ENCODE results near the gene ARAP1.

DNA sequence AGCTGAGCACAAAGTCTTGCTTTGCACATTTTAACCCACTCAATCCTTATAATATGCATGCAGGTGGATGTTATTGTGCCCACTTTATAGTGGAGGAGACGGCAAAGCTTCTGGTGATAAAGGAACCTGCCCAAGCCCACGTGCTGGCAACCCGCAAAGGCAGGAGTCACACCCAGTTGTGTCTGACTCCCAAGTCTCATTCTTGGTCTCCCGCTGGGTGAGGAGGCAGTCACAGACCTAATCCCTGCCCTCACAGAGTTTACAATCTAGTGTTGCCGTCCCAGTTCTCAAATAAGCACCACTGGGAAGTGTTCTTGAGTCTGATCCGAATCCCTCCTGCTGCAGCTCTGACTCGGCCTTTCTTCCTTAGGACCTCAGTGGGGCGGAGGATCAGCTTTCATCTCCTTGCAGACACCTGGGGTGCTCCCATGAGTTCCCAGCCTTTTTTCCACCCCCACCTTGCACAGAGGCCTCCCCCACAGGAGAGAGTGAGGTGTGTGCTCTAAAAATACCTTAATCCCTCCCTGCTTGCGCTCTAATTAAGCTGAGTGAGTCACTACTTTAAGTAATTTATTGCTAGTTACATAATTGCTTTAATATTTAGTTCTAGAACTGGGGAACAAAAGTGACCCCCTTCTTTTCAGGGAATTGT is 93.1 kb downstream of the ARAP1 start:
- TF ChIP-seq, protein P1, sequence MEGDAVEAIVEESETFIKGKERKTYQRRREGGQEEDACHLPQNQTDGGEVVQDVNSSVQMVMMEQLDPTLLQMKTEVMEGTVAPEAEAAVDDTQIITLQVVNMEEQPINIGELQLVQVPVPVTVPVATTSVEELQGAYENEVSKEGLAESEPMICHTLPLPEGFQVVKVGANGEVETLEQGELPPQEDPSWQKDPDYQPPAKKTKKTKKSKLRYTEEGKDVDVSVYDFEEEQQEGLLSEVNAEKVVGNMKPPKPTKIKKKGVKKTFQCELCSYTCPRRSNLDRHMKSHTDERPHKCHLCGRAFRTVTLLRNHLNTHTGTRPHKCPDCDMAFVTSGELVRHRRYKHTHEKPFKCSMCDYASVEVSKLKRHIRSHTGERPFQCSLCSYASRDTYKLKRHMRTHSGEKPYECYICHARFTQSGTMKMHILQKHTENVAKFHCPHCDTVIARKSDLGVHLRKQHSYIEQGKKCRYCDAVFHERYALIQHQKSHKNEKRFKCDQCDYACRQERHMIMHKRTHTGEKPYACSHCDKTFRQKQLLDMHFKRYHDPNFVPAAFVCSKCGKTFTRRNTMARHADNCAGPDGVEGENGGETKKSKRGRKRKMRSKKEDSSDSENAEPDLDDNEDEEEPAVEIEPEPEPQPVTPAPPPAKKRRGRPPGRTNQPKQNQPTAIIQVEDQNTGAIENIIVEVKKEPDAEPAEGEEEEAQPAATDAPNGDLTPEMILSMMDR (IDR thresholded peaks at IDR 0.05; ENCODE audit: low read depth, low read length): no peak
- TF ChIP-seq POLR2A (IDR thresholded peaks at IDR 0.05; ENCODE audit: extremely low read depth, insufficient read length): no peak
- TF ChIP-seq, protein P2, sequence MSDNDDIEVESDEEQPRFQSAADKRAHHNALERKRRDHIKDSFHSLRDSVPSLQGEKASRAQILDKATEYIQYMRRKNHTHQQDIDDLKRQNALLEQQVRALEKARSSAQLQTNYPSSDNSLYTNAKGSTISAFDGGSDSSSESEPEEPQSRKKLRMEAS (IDR thresholded peaks at IDR 0.05; ENCODE audit: low read depth, low read length): no peak
